ENCODE results near the gene ARSB. TPM values are rescaled to one million over a fixed set of nuclear protein-coding genes. Genes with fewer than 3 reads are reported as not detected.
A peak's percentile ranks its signal among the peaks of the same experiment; 100 is the strongest.
"Not testable (repeated sequence)": the region's sequence is repeated elsewhere in the genome, so short reads cannot be mapped to it uniquely, and the experiment has no call there.

The ARSB gene
- total RNA-seq, 4 donors from 2014 or later = 10.0 to 17.4 (median 13.9) TPM

GRCh38 chr5:78738104-78738503 lies 247.0 kb downstream of the ARSB start:
- intact Hi-C loops (cut with DNase I) = no loop called here
- H3K27me3 ChIP-seq = no peaks in the 10 kb centered on the region
- TF ChIP-seq POLR2A (IDR thresholded peaks at IDR 0.05) (no peak), CTCF (IDR thresholded peaks at IDR 0.05) (no peak)
- no peak for DNase-seq
- no peaks in the 10 kb centered on the region for H3K36me3 ChIP-seq
- H3K4me1 ChIP-seq = peaks cover 13 to 21% of the 10 kb centered on the region in 2 donors
- no peak overlapping the region for H3K4me3 ChIP-seq (replicated peaks in 1 of 3)
- H3K27ac ChIP-seq = peak overlapping the region; percentile 43 to 64 (median 53)
- H3K9me3 ChIP-seq = no peaks in the 10 kb centered on the region
- 92 to 97% methylated on average over 3 of the region's 3 CpGs for WGBS, 2 donors

GRCh38 chr5:78735834-78736463 lies 249.2 kb downstream of the ARSB start:
- peaks cover 13 to 21% of the 10 kb centered on the region in 2 donors for H3K4me1 ChIP-seq
- TF ChIP-seq CTCF (IDR thresholded peaks at IDR 0.05) (no peak), POLR2A (IDR thresholded peaks at IDR 0.05) (no peak)
- WGBS, 2 donors = 95 to 98% methylated on average over 4 of the region's 4 CpGs
- DNase-seq = no peak
- no peak overlapping the region for H3K27ac ChIP-seq
- intact Hi-C loops (cut with DNase I) = no loop called here
- H3K4me3 ChIP-seq (replicated peaks in 1 of 3) = no peak overlapping the region
- no peaks in the 10 kb centered on the region for H3K9me3 ChIP-seq
- H3K27me3 ChIP-seq = no peaks in the 10 kb centered on the region
- H3K36me3 ChIP-seq = no peaks in the 10 kb centered on the region

GRCh38 chr5:78734950-78735349 lies 250.2 kb downstream of the ARSB start:
- WGBS, 2 donors = 96 to 98% methylated on average over 2 of the region's 2 CpGs
- DNase-seq = no peak
- H3K27me3 ChIP-seq = no peaks in the 10 kb centered on the region

GRCh38 chr5:78734094-78734845 lies 250.8 kb downstream of the ARSB start:
- TF ChIP-seq POLR2A (IDR thresholded peaks at IDR 0.05) = no peak
- TF ChIP-seq CTCF (IDR thresholded peaks at IDR 0.05) = no peak
- Histone ChIP-seq H3K9me3 (no peaks in the 10 kb centered on the region), H3K4me1 (peaks cover 10 to 11% of the 10 kb centered on the region in 2 donors), H3K27ac (no peak overlapping the region), H3K36me3 (no peaks in the 10 kb centered on the region), H3K27me3 (no peaks in the 10 kb centered on the region), H3K4me3 (replicated peaks in 1 of 3) (no peak overlapping the region)
- intact Hi-C loops (cut with DNase I) = no loop called here
- DNase-seq = no peak
- 95% methylated on average over 4 of the region's 4 CpGs for WGBS, 2 donors

More at GRCh38 chr5:78734950-78735349, 250.2 kb downstream of the ARSB start:
- intact Hi-C loops (cut with DNase I) = no loop called here
- H3K4me1 ChIP-seq = peaks cover 13 to 17% of the 10 kb centered on the region in 2 donors
- TF ChIP-seq POLR2A (IDR thresholded peaks at IDR 0.05) = no peak
- no peak overlapping the region for H3K27ac ChIP-seq
- H3K36me3 ChIP-seq = no peaks in the 10 kb centered on the region
- no peak overlapping the region for H3K4me3 ChIP-seq (replicated peaks in 1 of 3)
- H3K9me3 ChIP-seq = no peaks in the 10 kb centered on the region

- H3K4me3 ChIP-seq (replicated peaks in 1 of 3); H3K36me3 ChIP-seq; intact Hi-C loops (cut with DNase I); H3K4me1 ChIP-seq; H3K9me3 ChIP-seq; H3K27ac ChIP-seq; DNase-seq; H3K27me3 ChIP-seq: not testable (repeated sequence)
- 95 to 97% methylated on average over 6 of the region's 6 CpGs for WGBS, 2 donors
Measured at GRCh38 chr5:78732721-78733120, 252.4 kb downstream of the ARSB start.

GRCh38 chr5:78731884-78732283 lies 253.2 kb downstream of the ARSB start:
- Histone ChIP-seq H3K4me1 (no peaks in the 10 kb centered on the region), H3K9me3 (no peaks in the 10 kb centered on the region), H3K27me3 (no peaks in the 10 kb centered on the region), H3K4me3 (replicated peaks in 1 of 3) (no peak overlapping the region), H3K27ac (no peak overlapping the region), H3K36me3 (no peaks in the 10 kb centered on the region)
- intact Hi-C loops (cut with DNase I) = no loop called here
- 71 to 76% methylated on average over 2 of the region's 2 CpGs for WGBS, 2 donors
- TF ChIP-seq POLR2A (IDR thresholded peaks at IDR 0.05) = no peak
- TF ChIP-seq CTCF (IDR thresholded peaks at IDR 0.05) = no peak
- no peak for DNase-seq
